MCF 10A (cell line): Measurements from ENCODE around the gene HCRT. TPM values are rescaled to one million over a fixed set of nuclear protein-coding genes. Genes with fewer than 3 reads are reported as not detected.
"Not testable (repeated sequence)": the region's sequence is repeated elsewhere in the genome, so short reads cannot be mapped to it uniquely, and the experiment has no call there.

Experiments
- BruUV-seq: library from RNA; stranded (reverse); fragments of 400-500 nt; replicated peaks from 2 replicates; lab custom pipeline; 2021; lab: Mats Ljungman, UMichigan
- CTCF ChIA-PET: fragments of 300-600 bp; sonication (Branson Sonifier 250); formaldehyde crosslinking; extraction: SDS; loops from one replicate; lab custom pipeline; 2021; ENCODE audit warnings: antibody characterized with exemption, inconsistent platforms; lab: Yijun Ruan, JAX
- POLR2A ChIA-PET: fragments of 300-600, 350-650 bp; sonication (Branson Sonifier 250); formaldehyde crosslinking; extraction: SDS; loops from one replicate; lab custom pipeline; 2020; ENCODE audit warnings: antibody characterized with exemption, inconsistent platforms; lab: Yijun Ruan, JAX
- DNase-seq: peaks from one replicate; pipeline ENCODE4 v3.0.0-alpha.2; 2018; ENCODE audit not compliant: unreplicated experiment
- H3K27ac Mint-ChIP-seq: one replicate; pipeline ENCODE4 v1.8.0; 2022; ENCODE audit warnings: mild to moderate bottlenecking, low read depth, mixed read lengths; ENCODE audit not compliant: unreplicated experiment
- H3K27me3 Mint-ChIP-seq: one replicate; pipeline ENCODE4 v1.8.0; 2022; ENCODE audit warnings: mixed read lengths; ENCODE audit not compliant: insufficient read depth, unreplicated experiment
- H3K36me3 Mint-ChIP-seq: one replicate; pipeline ENCODE4 v1.8.0; 2022; ENCODE audit warnings: mild to moderate bottlenecking, moderate library complexity, mixed read lengths; ENCODE audit not compliant: insufficient read depth, unreplicated experiment
- H3K4me1 Mint-ChIP-seq: one replicate; pipeline ENCODE4 v1.8.0; 2022; ENCODE audit warnings: mixed read lengths; ENCODE audit not compliant: insufficient read depth, unreplicated experiment
- H3K4me3 Mint-ChIP-seq: one replicate; pipeline ENCODE4 v1.8.0; 2022; ENCODE audit warnings: mild to moderate bottlenecking, moderate library complexity, mixed read lengths; ENCODE audit not compliant: unreplicated experiment
- H3K9me3 Mint-ChIP-seq: one replicate; pipeline ENCODE4 v1.8.0; 2022; ENCODE audit warnings: mixed read lengths; ENCODE audit not compliant: unreplicated experiment
- intact Hi-C: fragments of 100-400 bp; cut with micrococcal nuclease; formaldehyde crosslinking; loops from 2 replicates; pipeline ENCODE4 v1.14.1; 2022
- total RNA-seq: library from RNA; stranded (reverse); gene quantifications from 2 replicates; pipeline ENCODE4 v1.2.3, GENCODE V29; 2022
- TF ChIP-seq, protein P1 (sequence below): fragments of 200-600 bp; IDR thresholded peaks from one replicate; pipeline ENCODE4 v1.8.0; 2022; ENCODE audit warnings: antibody characterized with exemption, mild to moderate bottlenecking; ENCODE audit not compliant: unreplicated experiment

HCRT gene
- total RNA-seq, 1 experiment from 2014 or later = not detected

GRCh38 chr17:42141382-42141781, 43.9 kb downstream of the HCRT start:
- ChIA-PET POLR2A (interaction anchor here (0.6 kb wide), 1 partner anchor 20 kb away, joined by 3 read pairs; the partner anchor contains the start of gene KAT2A), CTCF (no interaction called here)
- no peaks in the 10 kb centered on the region for H3K27me3 Mint-ChIP-seq
- H3K36me3 Mint-ChIP-seq = peaks cover 55% of the 10 kb centered on the region
- no peaks in the 10 kb centered on the region for H3K4me1 Mint-ChIP-seq
- no peak for DNase-seq
- H3K27ac Mint-ChIP-seq = no peak overlapping the region
- TF ChIP-seq, protein P1, sequence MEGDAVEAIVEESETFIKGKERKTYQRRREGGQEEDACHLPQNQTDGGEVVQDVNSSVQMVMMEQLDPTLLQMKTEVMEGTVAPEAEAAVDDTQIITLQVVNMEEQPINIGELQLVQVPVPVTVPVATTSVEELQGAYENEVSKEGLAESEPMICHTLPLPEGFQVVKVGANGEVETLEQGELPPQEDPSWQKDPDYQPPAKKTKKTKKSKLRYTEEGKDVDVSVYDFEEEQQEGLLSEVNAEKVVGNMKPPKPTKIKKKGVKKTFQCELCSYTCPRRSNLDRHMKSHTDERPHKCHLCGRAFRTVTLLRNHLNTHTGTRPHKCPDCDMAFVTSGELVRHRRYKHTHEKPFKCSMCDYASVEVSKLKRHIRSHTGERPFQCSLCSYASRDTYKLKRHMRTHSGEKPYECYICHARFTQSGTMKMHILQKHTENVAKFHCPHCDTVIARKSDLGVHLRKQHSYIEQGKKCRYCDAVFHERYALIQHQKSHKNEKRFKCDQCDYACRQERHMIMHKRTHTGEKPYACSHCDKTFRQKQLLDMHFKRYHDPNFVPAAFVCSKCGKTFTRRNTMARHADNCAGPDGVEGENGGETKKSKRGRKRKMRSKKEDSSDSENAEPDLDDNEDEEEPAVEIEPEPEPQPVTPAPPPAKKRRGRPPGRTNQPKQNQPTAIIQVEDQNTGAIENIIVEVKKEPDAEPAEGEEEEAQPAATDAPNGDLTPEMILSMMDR = no peak
- H3K4me3 Mint-ChIP-seq = no peak overlapping the region
- intact Hi-C loops = no loop called here
- BruUV-seq = no TSS peak
- no peaks in the 10 kb centered on the region for H3K9me3 Mint-ChIP-seq

DNA sequence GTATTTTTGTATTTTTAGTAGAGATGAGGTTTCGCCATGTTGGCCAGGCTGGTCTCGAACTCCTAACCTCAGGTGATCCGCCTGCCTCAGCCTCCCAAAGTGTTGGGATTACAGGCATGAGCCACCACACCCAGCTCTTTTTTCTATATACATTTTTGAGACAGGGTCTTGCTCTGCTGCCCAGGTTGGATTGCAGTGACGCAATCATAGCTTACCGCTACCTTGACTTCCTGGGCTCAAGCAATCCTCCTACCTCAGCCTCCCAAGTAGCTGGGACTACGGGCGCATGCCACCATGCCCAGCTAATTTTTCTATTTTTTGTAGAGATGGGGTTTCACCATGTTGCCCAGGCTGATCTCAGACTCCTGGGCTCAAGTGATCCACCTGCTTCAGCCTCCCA, 44.6 kb downstream of the HCRT start:
- BruUV-seq, H3K9me3 Mint-ChIP-seq, intact Hi-C loops, H3K4me1 Mint-ChIP-seq, DNase-seq, H3K27ac Mint-ChIP-seq, POLR2A ChIA-PET, H3K4me3 Mint-ChIP-seq, H3K27me3 Mint-ChIP-seq: not testable (repeated sequence)
- H3K36me3 Mint-ChIP-seq = peaks cover 62% of the 10 kb centered on the region
- CTCF ChIA-PET = interaction anchor here (0.6 kb wide), 1 partner anchor 163 kb away, joined by 4 read pairs; no protein-coding TSS in a partner anchor

- no TSS peak for BruUV-seq
- Mint-ChIP-seq H3K27me3 (no peaks in the 10 kb centered on the region), H3K4me3 (no peak overlapping the region), H3K9me3 (no peaks in the 10 kb centered on the region), H3K36me3 (peaks cover 76% of the 10 kb centered on the region), H3K4me1 (peaks cover 7% of the 10 kb centered on the region), H3K27ac (peak overlapping the region; percentile 39)
- DNase-seq = no peak
- POLR2A ChIA-PET = no interaction called here
- TF ChIP-seq, protein P1 = no peak
- intact Hi-C loops = no loop called here
- CTCF ChIA-PET = interaction anchor here (0.6 kb wide), 2 partner anchors 330 to 420 kb away, joined by 3 to 4 read pairs; no protein-coding TSS in a partner anchor
These were observed 46.3 kb downstream of the HCRT start for GRCh38 chr17:42138749-42139492.

- H3K27ac Mint-ChIP-seq = no peak overlapping the region
These were observed 48.6 kb downstream of the HCRT start for GRCh38 chr17:42136654-42137051.

More at GRCh38 chr17:42136654-42137051, 48.6 kb downstream of the HCRT start:
- TF ChIP-seq, protein P1 = no peak
- DNase-seq = no peak
- CTCF ChIA-PET = interaction anchor here (0.5 to 0.6 kb wide), 2 partner anchors 82 to 402 kb away, joined by 3 read pairs; no protein-coding TSS in a partner anchor
- Mint-ChIP-seq H3K4me3 (no peak overlapping the region), H3K36me3 (peaks cover 69% of the 10 kb centered on the region), H3K27me3 (no peaks in the 10 kb centered on the region), H3K9me3 (no peaks in the 10 kb centered on the region), H3K4me1 (peaks cover 20% of the 10 kb centered on the region)
- BruUV-seq = no TSS peak
- intact Hi-C loops = no loop called here
- POLR2A ChIA-PET = no interaction called here
